Heart right ventricle (tissue), 16 donors: ENCODE results near the gene ATN1. TPM values are rescaled to one million over a fixed set of nuclear protein-coding genes. Genes with fewer than 3 reads are reported as not detected.
A peak's percentile ranks its signal among the peaks of the same experiment; 100 is the strongest.
"Not testable (repeated sequence)": the region's sequence is repeated elsewhere in the genome, so short reads cannot be mapped to it uniquely, and the experiment has no call there.

ENCODE experiments used
- ATAC-seq, 8 donors: fragments of 200-7000 bp; cut with Tn5 transposase; one replicate each; pipeline ENCODE4 v1.9.1; 2020; ENCODE audit warnings: mild to moderate bottlenecking in 8 of 8, moderate library complexity in 8 of 8, moderate number of reproducible peaks in 1 of 8
- DNase-seq, 2 donors: peaks; one replicate each; pipeline ENCODE4 v3.0.0-alpha.2; 2020
- H3K27ac ChIP-seq, 10 donors: fragments of 200-600 bp; sonication (generic) in 2 of 10; one replicate each; pipeline versions ENCODE4 v1.5.0 to v1.8.0; 2020 to 2022; ENCODE audit warnings: mild to moderate bottlenecking in 3 of 10
- H3K27me3 ChIP-seq, 7 donors: fragments of 200-600 bp; one replicate each; pipeline ENCODE4 v1.8.0; 2021 to 2022; ENCODE audit warnings: mild to moderate bottlenecking in 2 of 7
- H3K36me3 ChIP-seq, 9 donors: fragments of 200-600 bp; sonication (generic) in 1 of 9; one replicate each; pipeline versions ENCODE4 v1.5.0 to v1.8.0; 2020 to 2022; ENCODE audit warnings: mild to moderate bottlenecking in 2 of 9
- H3K4me1 ChIP-seq, 9 donors: fragments of 200-600 bp; sonication (generic) in 1 of 9; one replicate each; pipeline versions ENCODE4 v1.5.0 to v1.8.0; 2020 to 2022; ENCODE audit warnings: mild to moderate bottlenecking in 4 of 9
- H3K4me3 ChIP-seq, 10 donors: fragments of 200-600 bp; sonication (generic) in 2 of 10; one replicate each; pipeline versions ENCODE4 v1.5.0 to v1.8.0; 2020 to 2022; ENCODE audit warnings: mild to moderate bottlenecking in 7 of 10, moderate library complexity in 2 of 10
- H3K9me3 ChIP-seq, 11 donors: fragments of 200-600 bp in 10 of 11; sonication (generic) in 2 of 11; one replicate each; pipeline versions ENCODE4 v1.5.0 to v1.8.0; 2013 to 2022; ENCODE audit warnings: mild to moderate bottlenecking in 2 of 11, control low read depth in 1 of 11, moderate library complexity in 1 of 11
- WGBS, 2 donors: extraction: QIAGEN DNeasy Blood & Tissue Kit; methylation state at CpG; one replicate each; pipeline ENCODE4 v1.1.7; 2013; ENCODE audit warnings: inconsistent platforms in 1 of 2; 5-methylcytosine and 5-hydroxymethylcytosine counted together
- intact Hi-C, 10 donors: fragments of 100-400 bp; cut with DNase I; formaldehyde crosslinking; loops; one replicate each; pipeline versions ENCODE4 v1.11.1 to v1.14.2; 2022
- long read RNA-seq, 3 donors: library from polyadenylated mRNA; unstranded; transcript quantifications; one replicate each; pipeline ENCODE4 v2.0.0, GENCODE V29; 2020 to 2021
- polyA plus RNA-seq, 2 donors: library from polyadenylated mRNA; stranded (reverse); fragments of 200-250 nt; gene quantifications; one replicate each; pipeline ENCODE4 v1.2.3, GENCODE V29; 2013
- total RNA-seq, 10 donors: library from RNA; stranded (reverse); fragmentation: NEBNext Ultra II Directional in 3 of 10; extraction: Animal tissue kit (Norgen Biotek cat#: 25700) in 3 of 10; gene quantifications; one replicate each; pipeline versions ENCODE4 v1.2.1 to v1.2.4, GENCODE V29; 2021 to 2023
- TF ChIP-seq, protein P1 (sequence below), 9 donors: fragments of 200-600 bp; sonication (generic) in 2 of 9; IDR thresholded peaks; one replicate each; pipeline versions ENCODE4 v1.5.0 to v1.8.0; 2021 to 2022; ENCODE audit warnings: antibody characterized with exemption in 9 of 9, mild to moderate bottlenecking in 5 of 9, moderate library complexity in 1 of 9
- donor health status: Arrhythmogenic right ventricular cardiomyopathy.
- donor health status: ischemic (EF 13 %, LVEDD 7.1; RV severe dilation, severe dysfunction).
- donor health status: healthy with polysubstance abuse.
- donor health status: DM: no; HTN: yes; CAD: no.
- donor health status: DM: no; HTN: no; CAD: no.
- donor health status: ischemic (EF 25% LVEDD 6.9; RV normal size, moderate dysfunction).
- donor health status: ischemic (EF 25% LVEDD 5.7; RV mildly dilated, moderate dysfunction).
- donor health status: healthy.
- donor health status: DM: yes; HTN: yes; CAD: no.
- donor health status: Ischemic cardiomyopathy.
- donor health status: ischemic (EF 35%, LVEDD 5.7; RV mildly dilated, moderate dysfunction).
- donor health status: nonischemic (EF 11% LVEDD 7.7; RV severe dilation, severe dysfunction).
- donor health status: DM: yes; HTN: yes; CAD: no.
- donor health status: PGD.
- donor health status: ischemic (EF 29% LVEDD 5.4; RV normal size, mild dysfunction).
- donor health status: nonischemic (EF 23%, LVEDD 6.1; RV moderate dilation, normal function).

Gene ATN1, protein sequence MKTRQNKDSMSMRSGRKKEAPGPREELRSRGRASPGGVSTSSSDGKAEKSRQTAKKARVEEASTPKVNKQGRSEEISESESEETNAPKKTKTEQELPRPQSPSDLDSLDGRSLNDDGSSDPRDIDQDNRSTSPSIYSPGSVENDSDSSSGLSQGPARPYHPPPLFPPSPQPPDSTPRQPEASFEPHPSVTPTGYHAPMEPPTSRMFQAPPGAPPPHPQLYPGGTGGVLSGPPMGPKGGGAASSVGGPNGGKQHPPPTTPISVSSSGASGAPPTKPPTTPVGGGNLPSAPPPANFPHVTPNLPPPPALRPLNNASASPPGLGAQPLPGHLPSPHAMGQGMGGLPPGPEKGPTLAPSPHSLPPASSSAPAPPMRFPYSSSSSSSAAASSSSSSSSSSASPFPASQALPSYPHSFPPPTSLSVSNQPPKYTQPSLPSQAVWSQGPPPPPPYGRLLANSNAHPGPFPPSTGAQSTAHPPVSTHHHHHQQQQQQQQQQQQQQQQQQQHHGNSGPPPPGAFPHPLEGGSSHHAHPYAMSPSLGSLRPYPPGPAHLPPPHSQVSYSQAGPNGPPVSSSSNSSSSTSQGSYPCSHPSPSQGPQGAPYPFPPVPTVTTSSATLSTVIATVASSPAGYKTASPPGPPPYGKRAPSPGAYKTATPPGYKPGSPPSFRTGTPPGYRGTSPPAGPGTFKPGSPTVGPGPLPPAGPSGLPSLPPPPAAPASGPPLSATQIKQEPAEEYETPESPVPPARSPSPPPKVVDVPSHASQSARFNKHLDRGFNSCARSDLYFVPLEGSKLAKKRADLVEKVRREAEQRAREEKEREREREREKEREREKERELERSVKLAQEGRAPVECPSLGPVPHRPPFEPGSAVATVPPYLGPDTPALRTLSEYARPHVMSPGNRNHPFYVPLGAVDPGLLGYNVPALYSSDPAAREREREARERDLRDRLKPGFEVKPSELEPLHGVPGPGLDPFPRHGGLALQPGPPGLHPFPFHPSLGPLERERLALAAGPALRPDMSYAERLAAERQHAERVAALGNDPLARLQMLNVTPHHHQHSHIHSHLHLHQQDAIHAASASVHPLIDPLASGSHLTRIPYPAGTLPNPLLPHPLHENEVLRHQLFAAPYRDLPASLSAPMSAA (N-terminal part only)
- total RNA-seq (10 to 100 TPM; 54.7 to 96.7 (median 65.8) TPM), polyA plus RNA-seq (10 to 100 TPM; 48.7 to 92.5 TPM)
- long read RNA-seq, donor 1, partial matches to known transcripts = 22 of 32 reads
- long read RNA-seq, donor 1, other reads (novel, unspliced or antisense) = 10 of 32 reads
- long read RNA-seq, donor 2, partial matches to known transcripts = 18 of 28 reads
- long read RNA-seq, donor 2, other reads (novel, unspliced or antisense) = 10 of 28 reads
- long read RNA-seq, donor 3, partial matches to known transcripts = 9 of 10 reads
- long read RNA-seq, donor 3, other reads (novel, unspliced or antisense) = 1 of 10 reads

DNA sequence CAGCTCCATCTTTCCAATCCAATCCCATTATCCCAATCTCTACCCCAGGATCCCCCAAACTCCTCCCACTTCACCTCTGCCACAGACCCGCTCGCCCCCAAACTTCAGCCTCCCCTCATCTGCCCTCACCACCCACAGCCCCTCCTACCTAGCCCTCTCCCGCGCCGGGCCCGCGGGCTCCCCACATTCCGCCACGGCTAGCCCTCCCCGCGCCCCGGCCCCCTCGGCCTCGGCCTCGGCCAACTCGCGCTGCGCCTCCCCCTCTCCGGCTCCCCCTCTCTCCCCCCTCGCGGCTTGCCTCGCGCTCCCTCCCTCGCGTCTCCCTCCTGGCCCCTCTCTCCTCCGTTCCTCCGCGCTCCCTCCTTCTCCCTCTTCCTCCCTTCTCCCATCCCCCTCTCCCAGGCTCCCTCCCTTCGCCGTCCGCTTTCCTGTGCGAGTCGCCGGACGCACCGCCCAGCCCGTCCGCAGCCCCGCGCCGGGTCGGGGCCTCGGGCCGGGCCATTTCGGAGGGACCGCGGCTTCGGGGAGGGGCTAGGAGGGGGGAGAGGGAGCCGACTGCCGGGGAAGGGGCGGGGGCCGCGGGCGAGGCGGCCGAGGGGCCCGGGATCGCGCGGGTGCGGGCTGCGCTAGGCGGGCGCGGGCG lies at the start of gene ATN1:
Gene ATN1 (plus strand): TSS at position 581 of the 643 bp plus-strand sequence. CDS start 6,043 bp downstream, outside the sequence.
- peak within 1 kb of the TSS; percentile 74 to 98 (median 96) for H3K27ac ChIP-seq
- 1% methylated on average over 45 to 65 of the region's 66 CpGs for WGBS, 2 donors
- DNase-seq (peak; percentile 86 to 91), ATAC-seq (peak; percentile 31 to 69 (median 52))
- peaks cover 25 to 81% (median 65%) of the 10 kb centered on the region in 9 donors for H3K4me1 ChIP-seq
- peaks cover 0 to 13% (median 0%) of the 10 kb centered on the region in 9 donors for H3K36me3 ChIP-seq
- H3K4me3 ChIP-seq = peak within 1 kb of the TSS; percentile 69 to 97 (median 88)
- TF ChIP-seq, protein P1, sequence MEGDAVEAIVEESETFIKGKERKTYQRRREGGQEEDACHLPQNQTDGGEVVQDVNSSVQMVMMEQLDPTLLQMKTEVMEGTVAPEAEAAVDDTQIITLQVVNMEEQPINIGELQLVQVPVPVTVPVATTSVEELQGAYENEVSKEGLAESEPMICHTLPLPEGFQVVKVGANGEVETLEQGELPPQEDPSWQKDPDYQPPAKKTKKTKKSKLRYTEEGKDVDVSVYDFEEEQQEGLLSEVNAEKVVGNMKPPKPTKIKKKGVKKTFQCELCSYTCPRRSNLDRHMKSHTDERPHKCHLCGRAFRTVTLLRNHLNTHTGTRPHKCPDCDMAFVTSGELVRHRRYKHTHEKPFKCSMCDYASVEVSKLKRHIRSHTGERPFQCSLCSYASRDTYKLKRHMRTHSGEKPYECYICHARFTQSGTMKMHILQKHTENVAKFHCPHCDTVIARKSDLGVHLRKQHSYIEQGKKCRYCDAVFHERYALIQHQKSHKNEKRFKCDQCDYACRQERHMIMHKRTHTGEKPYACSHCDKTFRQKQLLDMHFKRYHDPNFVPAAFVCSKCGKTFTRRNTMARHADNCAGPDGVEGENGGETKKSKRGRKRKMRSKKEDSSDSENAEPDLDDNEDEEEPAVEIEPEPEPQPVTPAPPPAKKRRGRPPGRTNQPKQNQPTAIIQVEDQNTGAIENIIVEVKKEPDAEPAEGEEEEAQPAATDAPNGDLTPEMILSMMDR (IDR thresholded peaks at IDR 0.05) = no peak
- H3K9me3 ChIP-seq = no peaks in the 10 kb centered on the region
- intact Hi-C loops = loop anchor here in 1 of 10 donors (5.0 kb wide), 1 partner anchor 55 kb away; the partner anchor contains the start of gene SPSB2
- peaks cover 0 to 5% (median 0%) of the 10 kb centered on the region in 7 donors for H3K27me3 ChIP-seq

DNA sequence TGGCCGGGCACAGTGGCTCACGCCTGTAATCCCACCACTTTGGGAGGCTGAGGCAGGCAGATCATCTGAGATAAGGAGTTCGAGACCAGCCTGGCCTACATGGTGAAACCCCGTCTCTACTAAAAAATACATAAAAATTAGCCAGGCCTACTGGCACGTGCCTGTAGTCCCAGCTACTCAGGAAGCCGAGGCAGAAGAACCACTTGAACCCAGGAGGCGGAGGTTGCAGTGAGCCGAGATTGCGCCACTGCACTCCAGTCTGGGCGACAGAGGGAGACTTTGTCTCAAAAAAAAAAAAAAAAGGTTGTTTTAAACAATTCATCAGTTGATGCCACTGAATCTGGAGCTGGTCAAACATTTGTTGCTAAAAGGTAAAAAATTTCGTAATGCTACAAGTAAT lies 47.9 kb upstream of the ATN1 start:
- intact Hi-C loops, H3K9me3 ChIP-seq, H3K4me1 ChIP-seq, H3K27ac ChIP-seq, ATAC-seq, H3K27me3 ChIP-seq, DNase-seq, H3K4me3 ChIP-seq: not testable (repeated sequence)
- H3K36me3 ChIP-seq = peaks cover 0 to 52% (median 0%) of the 10 kb centered on the region in 9 donors
- whole genome bisulfite sequencing, 2 donors = 91 to 95% methylated on average over 11 of the region's 11 CpGs

DNA sequence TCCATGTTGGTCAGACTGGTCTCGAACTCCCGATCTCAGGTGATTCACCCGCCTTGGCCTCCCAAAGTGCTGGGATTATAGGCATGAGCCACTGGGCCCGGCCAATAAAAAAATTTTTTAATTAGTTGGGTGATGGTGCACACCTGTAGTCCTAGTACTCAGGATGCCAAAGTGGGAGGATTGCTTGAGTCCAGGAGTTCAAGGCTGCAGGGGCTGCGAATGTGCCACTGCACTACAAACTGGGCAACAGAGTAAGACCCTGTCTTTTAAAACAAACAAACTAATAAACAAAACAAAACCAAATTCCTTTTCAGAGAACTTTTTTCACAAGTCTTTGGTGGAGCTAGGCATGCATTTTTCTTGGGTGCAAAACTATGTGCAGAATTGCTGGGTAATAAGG lies 44.5 kb upstream of the ATN1 start:
- no peaks in the 10 kb centered on the region for H3K27me3 ChIP-seq
- TF ChIP-seq, protein P1 (IDR thresholded peaks at IDR 0.05) = no peak
- H3K27ac ChIP-seq = no peak overlapping the region
- no peak for ATAC-seq
- peaks cover 0 to 6% (median 0%) of the 10 kb centered on the region in 9 donors for H3K4me1 ChIP-seq
- intact Hi-C loops = no loop called here
- H3K36me3 ChIP-seq = peaks cover 0 to 36% (median 0%) of the 10 kb centered on the region in 9 donors
- H3K9me3 ChIP-seq = no peaks in the 10 kb centered on the region
- H3K4me3 ChIP-seq = no peak overlapping the region
- 97 to 98% methylated on average over 5 of the region's 5 CpGs for WGBS, 2 donors
- no peak for DNase-seq

DNA sequence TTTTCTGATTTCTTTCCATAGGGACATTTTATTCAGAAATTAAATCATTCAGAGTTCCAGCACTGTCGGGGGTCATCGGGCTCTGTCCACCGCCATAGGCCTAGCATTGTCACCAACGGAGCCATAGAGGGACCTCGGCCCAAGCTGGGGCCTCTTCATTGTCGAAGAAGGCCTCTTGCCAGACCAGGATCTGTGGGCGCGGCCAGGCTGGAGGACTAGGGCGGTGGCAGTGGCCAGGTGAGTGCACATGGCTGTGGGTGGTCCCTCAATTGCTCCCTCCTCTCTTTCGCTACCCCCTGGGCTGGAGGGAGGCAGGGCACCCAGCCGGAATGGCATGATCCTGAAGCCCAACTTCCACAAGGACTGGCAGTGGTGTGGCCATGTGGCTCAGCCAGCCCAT lies 44.1 kb upstream of the ATN1 start:
- Histone ChIP-seq H3K27me3 (no peaks in the 10 kb centered on the region), H3K27ac (no peak overlapping the region), H3K9me3 (no peaks in the 10 kb centered on the region), H3K36me3 (peaks cover 0 to 36% (median 0%) of the 10 kb centered on the region in 9 donors), H3K4me1 (peaks cover 0 to 6% (median 0%) of the 10 kb centered on the region in 9 donors), H3K4me3 (no peak overlapping the region)
- intact Hi-C loops = no loop called here
- DNase-seq (no peak), ATAC-seq (peak in 3 of 8 donors; percentile 16 to 28 (median 18))
- TF ChIP-seq, protein P1 (IDR thresholded peaks at IDR 0.05) = no peak
- WGBS, 2 donors = 96 to 97% methylated on average over 11 of the region's 11 CpGs
